Measurements from ENCODE around the gene ABCG1.
A peak's percentile ranks its signal among the peaks of the same experiment; 100 is the strongest.

Gene ABCG1

DNA sequence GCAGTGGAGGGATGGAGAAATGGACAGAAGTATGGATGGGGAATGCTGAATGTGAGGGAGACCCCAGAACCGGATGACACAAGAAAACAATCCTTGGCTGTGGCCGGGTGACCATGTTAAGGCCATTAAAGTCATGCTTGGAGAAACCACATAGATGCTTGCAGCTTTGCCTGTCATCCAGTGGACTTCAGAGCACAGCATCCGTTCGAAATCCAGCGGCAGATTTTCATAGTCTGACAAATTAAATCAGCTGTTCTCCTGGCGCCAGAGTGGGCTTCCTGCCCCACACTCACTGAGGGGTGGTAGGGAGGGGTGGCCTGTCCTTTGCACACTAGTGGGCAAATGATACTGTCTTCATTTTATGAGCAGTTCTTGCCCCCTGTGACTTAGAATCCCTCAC is 35.1 kb downstream of the ABCG1 start:
- DNase-seq: no peak

DNA sequence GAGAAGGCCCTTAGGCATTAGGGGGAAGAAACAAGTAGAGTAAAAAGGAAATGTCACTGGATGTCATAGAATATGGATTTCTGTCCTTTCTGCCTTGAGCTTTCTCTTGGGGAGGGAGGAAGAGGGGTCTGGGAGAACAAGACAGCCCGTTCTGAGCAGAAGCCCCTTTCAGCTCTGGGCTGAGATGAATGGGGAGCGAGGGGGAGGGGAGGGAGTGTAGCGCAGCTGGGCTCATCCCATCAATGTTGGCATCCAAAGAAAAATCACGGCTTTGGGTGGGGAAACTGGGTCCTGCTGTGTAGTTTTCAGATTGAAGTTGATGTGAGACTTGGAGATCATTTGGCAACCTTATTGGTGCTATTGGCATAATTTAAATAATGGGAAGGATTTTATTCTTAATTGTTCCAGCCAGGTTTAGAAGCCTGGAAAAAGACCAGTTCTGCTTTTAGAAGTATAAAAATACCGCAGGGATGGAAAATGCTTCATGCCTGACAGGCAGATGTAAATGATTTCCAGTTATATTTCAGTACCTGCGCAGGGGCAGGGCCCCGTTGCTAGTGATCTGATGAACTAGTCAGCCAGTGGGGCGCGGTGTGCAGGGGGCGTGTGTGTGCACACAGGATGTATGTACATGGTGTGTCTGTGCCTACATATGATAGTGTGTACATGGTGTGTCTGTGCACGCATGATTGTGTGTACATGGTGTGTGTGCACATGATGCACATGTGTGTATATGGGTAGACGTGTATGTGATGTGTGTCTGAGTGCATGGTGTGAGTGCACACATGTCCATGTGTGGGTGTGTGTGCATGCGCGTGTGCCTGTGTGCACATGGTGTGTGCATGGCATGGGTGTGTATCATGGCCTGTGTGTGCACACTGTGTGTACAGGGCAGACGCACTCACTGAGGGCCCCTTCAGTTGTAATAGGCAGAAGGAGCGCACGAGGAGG is 36.0 kb downstream of the ABCG1 start:
- no peak for DNase-seq

DNA sequence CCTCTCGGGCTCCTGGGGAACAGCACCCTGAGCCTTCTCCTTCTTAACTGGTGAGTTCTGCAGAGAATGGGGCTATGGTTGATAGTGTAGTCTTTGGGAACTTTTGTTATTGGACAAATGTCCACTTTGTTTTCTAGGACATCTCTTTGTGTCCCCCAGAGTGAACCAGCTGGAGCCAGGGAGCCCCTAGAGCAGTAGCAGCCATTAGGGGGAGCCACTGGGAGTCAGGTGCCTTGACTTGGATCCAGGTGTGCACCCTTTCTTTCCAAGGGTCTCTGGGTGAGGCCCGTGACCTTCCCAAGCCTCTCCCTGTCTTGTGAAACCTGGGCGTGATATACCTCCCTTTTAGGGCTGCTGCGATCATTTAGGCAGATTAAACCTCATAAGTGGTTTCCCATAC is 36.9 kb downstream of the ABCG1 start:
- no peak for DNase-seq

DNA sequence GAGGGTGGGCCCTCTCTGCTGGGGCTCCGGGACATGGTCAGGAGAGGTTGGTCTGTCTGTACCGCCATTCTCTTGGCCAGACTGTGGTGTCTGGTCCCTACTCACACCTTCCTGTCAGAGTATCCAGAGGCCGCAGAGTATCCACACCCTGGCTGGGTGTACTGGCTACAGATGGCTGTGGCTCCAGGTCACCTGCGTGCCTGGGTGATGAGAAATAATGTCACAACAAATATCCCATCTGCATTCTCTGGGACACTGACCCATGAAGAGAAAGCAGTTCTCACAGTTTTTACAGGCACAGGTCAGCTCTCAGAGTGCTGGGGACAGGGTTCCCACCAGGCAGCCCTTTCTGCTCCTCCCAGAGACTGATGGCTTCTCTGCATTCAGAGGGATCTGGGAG is 37.4 kb downstream of the ABCG1 start:
- DNase-seq: no peak

DNA sequence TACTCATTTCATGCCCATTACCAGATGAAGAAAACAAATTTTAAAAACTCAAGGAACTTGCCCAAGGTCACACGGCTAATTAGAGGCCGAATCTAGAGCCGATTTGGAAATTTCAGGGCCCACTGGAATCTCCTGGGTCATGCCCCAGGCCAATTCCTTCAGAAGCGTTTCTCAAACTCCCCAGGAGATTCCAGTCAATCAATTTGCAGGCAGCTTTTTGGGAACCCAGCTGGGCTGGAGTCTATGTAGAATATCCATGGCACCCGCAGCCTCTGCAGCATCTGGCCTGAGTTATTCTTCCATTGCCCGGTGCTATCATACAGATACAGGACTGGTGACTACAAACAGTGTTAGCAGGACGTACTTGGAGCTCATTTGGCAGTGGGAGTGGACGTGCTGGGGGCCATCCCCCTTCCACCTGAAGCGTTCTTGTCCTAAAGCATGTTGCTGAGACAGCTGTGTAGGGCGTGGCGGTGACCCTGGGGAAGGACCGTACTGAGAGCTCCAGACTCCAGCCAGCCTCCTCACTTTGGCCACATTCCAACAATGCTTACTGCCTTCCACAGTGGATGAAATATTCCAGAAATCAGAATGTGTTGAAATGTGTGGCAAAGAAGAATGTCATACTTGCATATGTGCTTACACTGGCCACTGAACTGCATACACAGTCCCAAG is 38.3 kb downstream of the ABCG1 start:
- DNase-seq: no peak

DNA sequence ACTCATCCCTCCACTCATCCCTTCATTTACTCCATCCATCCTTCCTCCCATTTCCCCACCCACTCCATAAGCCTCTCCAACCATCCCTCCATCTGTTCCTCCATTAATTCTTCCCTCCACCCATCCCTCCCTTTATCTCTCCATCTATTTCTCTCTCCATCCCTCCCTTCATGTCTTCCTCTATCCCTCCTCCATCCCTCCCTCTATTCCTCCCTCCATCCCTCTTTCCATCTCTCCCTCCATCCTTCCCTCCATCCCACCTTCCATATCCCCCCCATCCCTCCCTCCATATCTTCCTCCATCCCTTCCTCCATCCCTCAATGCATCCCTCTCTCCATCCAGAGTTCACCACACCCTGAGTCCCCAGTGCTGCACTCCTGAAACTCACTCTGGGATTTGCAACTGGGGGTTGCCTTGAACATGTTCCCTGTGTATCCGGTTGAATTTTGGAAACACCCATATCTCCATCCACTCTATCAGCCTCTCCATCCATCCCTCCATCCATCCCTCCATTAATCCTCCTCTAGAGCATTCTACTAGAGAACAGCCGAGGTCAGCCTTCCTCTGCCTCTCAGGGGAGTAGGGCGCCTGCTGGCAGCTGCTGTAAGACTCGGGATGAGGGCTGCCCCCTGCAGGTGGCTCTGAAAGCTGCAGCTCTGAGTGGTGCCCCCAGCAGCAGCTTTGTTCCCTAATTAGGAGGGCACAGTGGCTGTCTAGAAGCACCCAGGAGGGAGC is 39.4 kb downstream of the ABCG1 start:
- DNase-seq: peak; percentile 41

DNA sequence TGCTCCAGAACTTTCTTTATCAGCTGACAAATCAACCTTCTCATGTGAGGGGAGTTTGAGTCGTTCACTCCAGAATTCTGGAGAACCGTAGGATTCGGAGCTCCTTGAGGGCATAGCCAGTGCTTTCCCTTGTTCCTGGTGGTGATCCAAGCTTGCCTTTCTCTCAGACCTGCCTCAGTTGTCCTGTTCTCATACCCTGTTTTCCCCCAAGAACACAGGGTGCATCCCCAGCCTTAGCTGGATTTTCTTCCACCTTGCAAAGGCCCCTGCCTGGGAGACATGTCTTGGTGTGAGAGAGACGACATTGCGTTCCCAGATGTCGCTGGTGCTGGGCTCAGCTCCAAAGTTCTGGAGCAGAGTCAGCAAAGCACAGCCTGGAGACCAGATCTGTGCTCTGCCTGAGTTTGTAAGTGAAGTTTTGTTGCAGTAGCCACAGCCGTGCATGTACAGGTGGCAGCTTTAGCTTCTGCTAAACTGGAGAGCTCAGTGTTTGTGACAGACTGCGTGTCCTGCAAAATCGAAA is 40.0 kb downstream of the ABCG1 start:
- no peak for DNase-seq

DNA sequence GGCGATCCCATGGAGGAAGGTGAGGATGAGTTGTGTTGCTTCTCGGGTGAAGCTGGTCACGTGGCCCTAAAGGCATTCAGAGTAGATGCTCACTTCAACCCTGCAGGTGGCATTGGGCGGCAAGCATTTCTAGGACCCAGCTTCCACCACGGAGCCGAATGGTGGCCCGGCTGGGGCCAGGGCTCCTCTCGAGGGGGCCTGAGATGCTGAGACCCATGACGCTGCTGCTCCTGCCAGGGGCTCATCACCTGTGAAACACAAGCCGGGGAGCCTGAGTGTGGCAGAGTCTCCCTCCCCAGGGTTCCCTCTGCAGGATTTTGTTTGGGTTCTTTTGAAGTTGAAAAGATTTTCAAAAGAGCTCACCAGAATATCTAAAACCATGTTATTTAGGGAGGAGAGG is 41.2 kb downstream of the ABCG1 start:
- no peak for DNase-seq

DNA sequence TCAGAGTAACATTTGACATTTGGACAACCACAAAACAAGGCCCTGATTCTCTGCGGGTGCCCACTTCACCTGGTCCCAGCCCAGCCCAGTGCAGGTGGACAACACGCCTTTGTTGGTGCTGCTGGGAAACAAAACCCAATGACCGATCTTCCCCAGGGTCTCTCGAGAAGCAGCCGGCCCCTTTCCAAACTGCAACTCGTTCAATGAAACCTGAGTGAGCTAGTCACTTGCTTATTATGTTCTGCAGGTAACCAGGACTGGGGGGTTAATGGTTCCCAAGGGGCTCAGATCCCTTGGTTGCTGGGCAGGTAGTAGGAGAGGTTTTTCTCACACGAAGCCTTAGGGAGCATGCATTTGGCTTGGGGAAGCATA is 42.9 kb downstream of the ABCG1 start:
- no peak for DNase-seq

DNA sequence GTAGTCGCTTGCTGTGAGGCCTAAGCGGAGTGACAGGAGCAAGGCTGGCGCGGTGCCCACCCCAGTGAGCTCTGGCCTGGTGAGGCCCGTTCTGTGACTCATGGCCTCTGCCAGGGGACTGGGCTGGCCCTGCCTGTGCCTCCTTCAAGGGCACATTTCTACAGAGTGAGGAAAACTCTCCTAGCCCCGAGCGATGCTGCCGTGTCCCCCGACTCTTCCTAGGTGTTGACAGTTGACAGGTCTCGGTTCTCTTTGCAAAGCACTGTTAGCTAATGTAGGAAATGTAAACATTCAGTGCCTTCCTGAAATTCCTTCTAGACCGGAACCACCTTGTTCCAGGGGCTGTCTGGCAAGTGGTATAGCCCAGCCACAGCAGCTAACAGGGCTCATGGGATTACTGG is 43.9 kb downstream of the ABCG1 start:
- no peak for DNase-seq

DNA sequence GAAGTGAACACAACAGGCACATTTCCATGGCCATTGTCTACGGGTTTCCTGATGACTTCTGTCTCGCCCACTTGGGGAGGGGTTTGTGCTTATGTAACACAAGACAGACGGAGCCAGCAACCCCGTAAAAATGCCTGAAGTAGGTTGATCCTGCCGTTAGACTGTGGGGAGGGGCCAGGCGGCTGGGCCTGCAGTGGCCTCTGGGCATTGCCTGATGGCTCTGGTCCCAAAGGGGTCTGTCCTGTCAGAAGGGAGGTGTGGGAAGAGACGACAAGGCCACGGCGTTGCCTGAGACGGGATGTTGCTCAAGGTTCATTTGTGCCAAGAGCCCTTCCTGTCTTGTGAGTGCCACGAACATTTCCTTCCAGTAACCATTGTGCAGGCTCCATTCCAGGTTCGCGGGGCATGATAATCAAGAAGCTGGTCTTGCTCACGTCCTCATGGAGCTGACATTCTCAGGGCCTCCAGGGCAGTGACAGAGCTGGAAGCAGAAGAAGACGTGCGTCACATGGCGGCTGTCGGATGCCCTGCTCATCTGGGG is 44.7 kb downstream of the ABCG1 start:
- DNase-seq: no peak

DNA sequence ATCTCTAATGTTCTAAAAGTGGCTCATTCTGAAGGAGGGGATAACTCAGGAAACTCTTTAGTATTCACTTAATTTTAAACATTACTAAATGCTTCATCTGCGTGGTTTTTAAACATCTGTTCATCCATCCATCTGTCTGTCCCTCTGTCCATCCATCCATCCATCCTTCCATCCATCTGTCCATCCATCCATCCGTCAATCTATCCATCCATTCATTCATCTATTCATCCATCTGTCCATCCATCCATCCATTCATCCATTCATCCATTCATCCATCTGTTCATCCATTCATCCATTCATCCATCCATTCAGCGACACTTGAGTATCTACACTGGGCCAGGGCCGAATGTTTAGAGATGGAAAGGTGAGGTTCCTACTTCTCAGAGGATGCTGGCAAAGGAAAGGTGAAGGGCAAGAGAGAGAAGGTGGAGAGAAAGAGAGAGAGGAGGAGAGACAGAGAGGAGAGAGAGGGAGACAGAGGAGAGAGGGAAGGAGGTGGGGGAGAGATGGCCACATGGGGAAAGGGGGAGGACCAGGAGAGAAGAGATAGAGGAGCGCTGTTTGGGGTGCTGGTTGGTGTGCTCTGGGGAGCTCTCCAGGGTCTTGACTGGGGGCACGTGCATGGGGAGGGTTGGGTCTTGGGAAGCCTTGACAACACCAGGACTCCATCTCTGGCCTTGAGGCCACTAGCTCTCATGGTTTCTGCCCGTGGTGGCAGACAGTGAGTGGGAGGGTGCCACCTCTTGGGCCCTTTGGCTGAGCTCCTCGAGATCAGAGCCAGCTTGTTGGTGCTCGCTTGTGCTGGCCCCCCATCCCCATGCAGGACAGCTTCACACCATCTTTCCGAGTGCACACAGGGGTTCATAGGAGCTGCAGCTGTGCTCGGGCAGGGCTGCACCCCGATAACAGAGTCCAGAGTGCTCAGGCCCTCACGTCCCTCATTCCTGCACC is 45.6 kb downstream of the ABCG1 start:
- DNase-seq: no peak

DNA sequence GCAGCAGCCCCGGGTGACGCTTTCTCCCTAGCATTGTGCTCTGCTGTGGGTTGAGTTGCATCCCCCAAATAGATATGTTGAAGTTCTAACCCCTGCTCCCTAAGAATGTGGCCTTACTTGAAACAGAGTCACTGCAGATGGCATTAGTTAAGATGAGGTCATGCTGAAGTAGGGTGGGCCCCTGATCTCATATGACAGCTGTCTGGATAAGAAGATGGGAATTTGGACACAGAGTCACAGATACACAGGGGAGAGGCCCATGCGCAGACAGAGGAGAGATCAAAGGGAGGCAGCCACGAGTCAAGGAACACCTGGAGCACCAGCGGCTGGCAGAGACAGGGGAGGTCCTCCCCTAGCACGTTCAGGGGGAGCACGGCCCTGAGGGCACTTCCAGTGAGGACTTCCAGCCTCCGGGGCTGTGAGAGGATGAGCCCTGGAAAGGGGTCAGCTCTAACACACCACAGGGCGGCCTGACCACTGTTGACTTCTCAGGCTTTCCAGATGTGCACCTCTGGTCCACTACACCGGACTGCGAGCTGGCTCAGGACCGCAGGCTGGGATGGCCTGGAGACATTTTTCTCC is 46.4 kb downstream of the ABCG1 start:
- no peak for DNase-seq

DNA sequence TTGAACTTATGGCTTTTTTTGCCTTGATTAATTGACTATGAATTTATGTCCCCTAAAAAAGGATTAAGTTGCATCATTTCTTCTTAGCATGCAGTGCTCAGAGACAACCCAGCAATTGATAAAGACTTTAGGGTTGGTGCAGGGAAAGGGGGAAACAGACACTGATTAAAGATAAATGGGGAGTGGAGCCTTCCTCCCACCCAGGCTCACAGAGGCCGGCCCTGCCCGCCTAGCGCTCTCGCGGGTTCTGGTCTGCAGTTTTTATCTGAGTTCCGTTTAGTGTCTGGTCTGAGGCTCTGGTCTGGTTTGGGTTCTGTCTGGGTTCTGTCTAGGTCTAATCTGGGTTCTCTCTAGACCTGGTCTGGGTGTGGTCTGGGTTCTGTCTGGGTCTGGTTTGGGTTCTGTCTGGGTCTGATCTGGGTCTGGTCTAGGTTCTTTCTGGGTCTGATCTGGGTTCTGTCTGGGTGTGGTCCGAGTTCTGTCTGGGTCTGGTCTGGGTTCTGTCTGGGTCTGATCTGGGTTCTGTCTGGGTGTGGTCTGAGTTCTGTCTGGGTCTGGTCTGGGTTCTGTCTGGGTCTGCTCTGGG is 48.1 kb downstream of the ABCG1 start:
- no peak for DNase-seq

DNA sequence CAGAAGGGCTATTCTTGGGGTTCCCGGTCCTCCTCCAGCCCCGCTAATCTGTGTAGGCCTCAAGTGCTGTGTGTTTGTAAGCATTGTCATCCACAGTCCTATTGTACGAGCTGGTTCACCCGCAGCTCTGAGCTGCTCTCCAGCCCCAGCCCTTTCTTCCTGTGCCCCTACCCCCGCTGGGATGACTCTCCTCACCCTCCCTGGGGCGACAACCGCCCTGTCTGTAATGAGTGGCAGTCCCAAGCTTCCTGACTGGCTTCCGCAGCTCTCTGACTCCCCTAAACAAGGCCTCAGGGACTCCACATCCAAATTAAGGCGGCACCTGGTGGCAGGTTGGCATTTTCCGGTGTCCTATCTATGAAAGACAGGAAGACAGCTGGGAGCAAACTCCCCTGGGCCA is 50.4 kb downstream of the ABCG1 start:
- no peak for DNase-seq

DNA sequence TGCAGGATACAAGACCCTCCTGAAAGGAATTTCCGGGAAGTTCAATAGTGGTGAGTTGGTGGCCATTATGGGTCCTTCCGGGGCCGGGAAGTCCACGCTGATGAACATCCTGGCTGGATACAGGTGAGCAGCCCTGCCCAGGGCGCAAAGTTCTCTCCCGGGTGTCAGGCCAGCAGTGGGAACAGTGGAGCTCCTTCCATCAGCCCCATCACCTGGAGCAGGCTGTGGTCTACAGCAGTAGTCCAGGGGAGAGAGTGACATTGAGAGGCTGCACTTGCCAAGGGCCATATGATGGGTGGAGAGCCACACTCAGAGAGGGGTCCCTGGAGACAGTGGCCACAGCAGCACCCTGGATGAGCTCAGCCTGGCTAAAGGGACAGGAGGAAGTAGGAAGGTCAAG is 52.1 kb downstream of the ABCG1 start:
- no peak for DNase-seq

DNA sequence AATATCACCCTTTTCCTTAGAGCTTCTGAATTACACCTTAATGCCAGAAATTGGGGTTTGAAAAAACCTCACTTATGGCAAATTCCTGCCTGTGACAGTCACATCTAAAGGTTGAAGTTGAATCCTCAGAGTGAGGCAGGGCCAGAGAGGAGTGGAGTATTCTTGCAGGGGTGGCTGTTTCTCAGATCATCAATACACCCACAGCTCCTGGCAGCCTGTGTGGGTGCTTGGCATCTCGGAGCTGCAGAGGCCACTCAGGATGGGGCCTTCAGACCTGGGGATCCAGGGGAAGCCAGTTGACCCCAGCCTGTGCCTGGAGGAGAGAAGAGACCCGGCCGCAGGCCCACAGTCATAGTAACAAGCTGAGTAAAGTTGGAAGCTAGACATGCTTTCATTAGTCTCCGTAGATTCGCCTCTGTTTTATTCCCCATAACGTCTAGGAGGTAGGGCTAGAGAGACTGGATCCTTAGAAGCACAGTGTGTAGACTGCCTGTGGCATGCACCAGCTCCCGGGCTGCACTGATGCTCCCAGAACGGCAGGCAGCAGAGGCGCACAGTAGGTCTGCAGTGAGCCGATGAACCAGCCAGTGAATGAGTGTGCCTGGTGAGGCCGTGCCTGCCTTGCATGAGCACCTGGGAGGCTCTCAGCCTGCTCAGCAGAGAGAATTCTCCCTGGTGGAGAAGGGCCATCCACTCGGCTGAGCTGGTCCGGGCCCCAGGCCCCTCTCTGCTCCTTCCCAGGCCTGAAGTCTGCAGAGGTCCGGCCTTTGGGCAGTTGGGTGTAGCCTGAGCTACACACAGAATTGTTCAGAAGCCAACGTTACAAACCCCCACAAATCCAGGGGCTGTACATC is 53.4 kb downstream of the ABCG1 start:
- DNase-seq: no peak

DNA sequence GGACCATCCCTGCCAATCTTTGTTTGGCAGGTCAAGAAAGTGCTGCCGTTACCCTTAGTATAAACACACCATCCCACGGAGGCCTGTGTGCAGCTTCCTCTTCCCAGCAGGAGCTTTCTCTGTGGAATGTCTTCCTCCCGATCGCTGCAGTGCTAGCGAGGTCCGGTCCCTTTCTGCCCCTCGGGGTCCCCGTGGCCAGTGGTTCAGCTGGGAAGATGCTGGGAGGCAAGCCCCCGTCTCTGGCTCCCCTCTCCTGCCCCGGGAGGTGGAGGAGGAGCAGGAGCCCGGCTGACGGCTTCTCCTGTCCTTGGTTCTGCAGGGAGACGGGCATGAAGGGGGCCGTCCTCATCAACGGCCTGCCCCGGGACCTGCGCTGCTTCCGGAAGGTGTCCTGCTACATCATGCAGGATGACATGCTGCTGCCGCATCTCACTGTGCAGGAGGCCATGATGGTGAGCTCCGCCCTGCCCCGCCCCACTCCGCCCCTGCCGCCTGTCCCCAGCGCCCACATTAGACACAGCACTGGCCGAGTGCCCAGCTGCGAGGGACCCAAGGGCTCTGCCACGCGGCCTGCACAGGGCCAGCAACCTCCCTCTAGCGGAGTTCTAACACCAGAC is 54.2 kb downstream of the ABCG1 start:
- no peak for DNase-seq

DNA sequence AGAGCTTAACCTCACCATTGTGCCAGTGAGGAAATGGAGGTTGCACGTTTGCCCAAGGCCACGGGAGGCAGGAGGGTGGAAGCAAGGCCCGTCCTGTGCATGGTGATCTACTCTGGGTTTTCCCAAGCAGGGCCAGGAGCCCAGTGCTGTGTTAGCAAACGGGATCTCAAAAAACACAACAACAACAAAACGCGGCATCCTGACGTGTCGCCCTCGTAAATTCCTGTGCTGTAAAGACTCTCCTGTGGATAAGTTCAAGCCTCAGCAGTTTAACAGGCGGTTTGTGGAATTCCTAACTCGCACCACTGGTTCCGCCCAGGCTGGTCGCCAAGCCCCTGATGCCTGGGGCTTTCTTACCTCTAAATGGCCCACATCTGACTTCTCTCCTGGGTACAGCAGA is 57.1 kb downstream of the ABCG1 start:
- DNase-seq: no peak
